Thoracic aorta (tissue), 2 donors: ENCODE data around the gene PRRT2. TPM values are rescaled to one million over a fixed set of nuclear protein-coding genes. Genes with fewer than 3 reads are reported as not detected.

ENCODE experiments used
- ATAC-seq: fragments of 150-250 bp; one replicate; pipeline ENCODE4 v1.8.0; 2017; ENCODE audit warnings: low read depth; ENCODE audit not compliant: insufficient number of reproducible peaks, low FRiP score
- DNase-seq: peaks from one replicate; pipeline ENCODE4 v3.0.0-alpha.2; 2020; ENCODE audit warnings: low spot score
- H3K27ac ChIP-seq, 2 donors: fragments of 200-600 bp; sonication (generic); 1 replicate in 1 of 2; 2 replicates in 1 of 2; pipeline ENCODE4 v1.5.1; 2016; ENCODE audit warnings: mild to moderate bottlenecking in 2 of 2, moderate library complexity in 2 of 2
- H3K27me3 ChIP-seq: fragments of 200-600 bp; sonication (generic); replicated peaks from 2 replicates; pipeline ENCODE4 v1.6.0; 2016; ENCODE audit warnings: mild to moderate bottlenecking; ENCODE audit not compliant: insufficient read depth
- H3K36me3 ChIP-seq: fragments of 200-600 bp; sonication (generic); one replicate; pipeline ENCODE4 v1.5.1; 2016
- H3K4me1 ChIP-seq, 2 donors: fragments of 200-600 bp; sonication (generic); 1 replicate in 1 of 2; 2 replicates in 1 of 2; pipeline versions ENCODE4 v1.5.1 to v1.6.0; 2016; ENCODE audit warnings: low read depth in 2 of 2, mild to moderate bottlenecking in 1 of 2; ENCODE audit not compliant: control insufficient read depth in 1 of 2
- H3K4me3 ChIP-seq: fragments of 200-600 bp; sonication (generic); 2 replicates; pipeline ENCODE4 v1.5.1; 2016; ENCODE audit warnings: mild to moderate bottlenecking
- H3K9me3 ChIP-seq: fragments of 200-600 bp; sonication (generic); 2 replicates; pipeline ENCODE4 v1.5.1; 2016
- CTCF ChIP-seq: fragments of 200-600 bp; sonication (generic); IDR thresholded peaks from one replicate; pipeline ENCODE4 v1.5.1; 2019; ENCODE audit warnings: antibody characterized with exemption
- total RNA-seq, 2 donors: library from RNA; depleted of rRNA; stranded (reverse); fragments of >200 nt; gene quantifications; one replicate each; pipeline versions ENCODE4 v1.1.0 to v1.2.3, GENCODE V29; 2016

Gene PRRT2
- total RNA-seq, 2 donors from 2014 or later = 39.4 to 40.8 TPM

- Histone ChIP-seq H3K9me3 (no peaks in the 10 kb centered on the region), H3K4me3 (peak overlapping the region; percentile 97), H3K36me3 (no peaks in the 10 kb centered on the region), H3K27me3 (no peaks in the 10 kb centered on the region), H3K27ac (peak overlapping the region; percentile 88 to 95), H3K4me1 (peaks cover 53 to 79% of the 10 kb centered on the region in 2 donors)
- ATAC-seq (no peak), DNase-seq (no peak)
- TF ChIP-seq CTCF = no peak
These were observed 9.0 kb downstream of the PRRT2 start for GRCh38 chr16:29820730-29821642.

GRCh38 chr16:29821643-29822115 lies 9.7 kb downstream of the PRRT2 start:
- H3K27me3 ChIP-seq = no peaks in the 10 kb centered on the region
- no peaks in the 10 kb centered on the region for H3K9me3 ChIP-seq
- TF ChIP-seq CTCF = no peak
- H3K4me3 ChIP-seq = peak overlapping the region; percentile 97
- DNase-seq (no peak), ATAC-seq (peak; percentile 56)
- H3K27ac ChIP-seq = peak overlapping the region; percentile 88 to 95
- peaks cover 55 to 85% of the 10 kb centered on the region in 2 donors for H3K4me1 ChIP-seq
- no peaks in the 10 kb centered on the region for H3K36me3 ChIP-seq

GRCh38 chr16:29824589-29825144 lies 12.7 kb downstream of the PRRT2 start:
- Histone ChIP-seq H3K4me3 (peak overlapping the region; percentile 60), H3K27me3 (no peaks in the 10 kb centered on the region), H3K27ac (peak overlapping the region; percentile 75 to 87), H3K4me1 (peaks cover 46 to 66% of the 10 kb centered on the region in 2 donors), H3K36me3 (no peaks in the 10 kb centered on the region), H3K9me3 (no peaks in the 10 kb centered on the region)
- ATAC-seq = peak; percentile 20
- no peak for DNase-seq
- no peak for TF ChIP-seq CTCF

DNA sequence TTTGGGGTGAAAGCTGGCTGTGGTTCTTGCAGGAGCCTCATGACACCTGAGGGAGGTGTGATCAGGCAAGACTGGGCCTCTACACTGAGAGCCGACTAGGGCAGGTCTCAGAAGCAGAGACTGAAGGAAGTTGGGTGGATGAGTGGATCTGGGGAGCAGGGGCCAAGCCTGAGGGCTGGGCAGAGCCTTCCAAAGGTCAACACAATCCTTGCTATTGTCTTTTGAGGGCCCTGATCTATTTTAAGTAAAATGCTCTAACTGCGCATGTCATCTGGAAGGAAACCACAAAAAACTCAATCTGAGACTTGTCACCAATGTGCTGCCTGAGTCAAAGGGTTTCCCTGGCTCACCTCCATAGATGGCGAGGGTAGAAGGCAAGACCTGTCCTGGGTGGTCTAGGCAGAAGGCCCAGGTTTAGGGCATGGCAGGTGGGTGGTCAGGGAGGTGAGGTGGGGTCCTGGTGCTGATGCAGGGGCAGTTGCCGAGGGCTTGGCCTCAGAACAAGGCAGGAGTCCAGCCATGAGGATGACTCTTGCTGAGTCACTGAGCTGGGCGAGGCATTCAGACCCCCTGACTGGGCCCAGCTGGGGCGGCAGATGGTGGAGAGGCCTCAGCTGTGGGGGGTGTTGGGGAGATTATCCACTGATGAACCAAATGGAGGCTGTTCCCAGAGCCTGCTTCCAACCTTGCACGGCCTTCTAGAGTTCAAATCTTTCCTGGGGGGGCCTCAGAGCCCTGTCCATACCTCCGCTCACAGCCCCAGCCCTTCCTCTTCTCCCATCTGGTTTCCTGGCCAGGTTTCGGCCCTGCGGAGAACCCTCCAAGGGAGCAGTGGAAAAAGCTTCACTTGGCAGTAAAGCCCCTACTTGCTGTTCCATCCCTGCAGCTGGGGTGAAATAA lies 13.4 kb downstream of the PRRT2 start:
- ATAC-seq (no peak), DNase-seq (no peak)
- H3K4me3 ChIP-seq = peak overlapping the region; percentile 60
- H3K27ac ChIP-seq = peak overlapping the region; percentile 75 to 87
- no peaks in the 10 kb centered on the region for H3K9me3 ChIP-seq
- peaks cover 41 to 60% of the 10 kb centered on the region in 2 donors for H3K4me1 ChIP-seq
- no peak for TF ChIP-seq CTCF
- peaks cover 2% of the 10 kb centered on the region for H3K36me3 ChIP-seq
- no peaks in the 10 kb centered on the region for H3K27me3 ChIP-seq
